ENCODE results near the gene PRIMA1.

The PRIMA1 gene

DNA sequence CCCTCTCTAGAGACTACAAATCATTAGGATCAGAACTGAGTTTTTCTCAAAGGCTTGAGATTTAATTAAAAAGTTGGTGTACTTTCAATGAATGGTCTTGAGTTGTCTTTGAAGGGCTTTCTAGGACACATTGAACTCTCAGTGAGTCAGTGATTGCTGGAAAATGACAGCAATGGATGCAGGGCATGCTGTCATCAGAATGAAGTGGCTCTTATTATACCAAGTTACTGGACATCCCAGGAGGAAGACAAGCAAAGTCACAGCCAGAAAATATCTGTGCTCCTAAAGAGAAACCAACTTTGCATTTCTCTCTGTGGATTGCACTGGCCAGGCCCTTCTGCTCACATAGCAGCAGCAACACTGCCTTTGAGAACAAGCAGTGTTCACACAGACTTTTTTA lies 112.6 kb downstream of the PRIMA1 start:
- DNase-seq (ENCODE audit: low spot score): no peak

- no peak for DNase-seq (ENCODE audit: low spot score)
Observed at GRCh38 chr14:93674343-93674742, 113.9 kb downstream of the PRIMA1 start.

GRCh38 chr14:93669632-93670031 lies 118.7 kb downstream of the PRIMA1 start:
- DNase-seq (ENCODE audit: low spot score): no peak
